CD8-positive, alpha-beta memory T cell (primary cell): ENCODE results near the gene ULK4. TPM values are rescaled to one million over a fixed set of nuclear protein-coding genes. Genes with fewer than 3 reads are reported as not detected.

Experiments
- CTCF ChIA-PET: fragments of 350-600 bp; sonication (Branson Sonifier 250); formaldehyde crosslinking; loops from one replicate; lab custom pipeline; 2021; ENCODE audit warnings: antibody characterized with exemption; lab: Charles Lee
- POLR2A ChIA-PET: fragments of 350-600 bp; sonication (Branson Sonifier 250); formaldehyde crosslinking; loops from one replicate; lab custom pipeline; 2021; ENCODE audit warnings: antibody characterized with exemption; lab: Charles Lee
- DNase-seq, 5 donors: peaks; one replicate each; pipeline versions ENCODE4 v3.0.0 to v3.0.0-alpha.2; 2020 to 2022; ENCODE audit warnings: mixed read lengths in 1 of 5
- H3K27ac ChIP-seq: one replicate; pipeline ENCODE4 v1.7.0; 2013; ENCODE audit warnings: low read depth, mild to moderate bottlenecking, low read length, moderate library complexity
- H3K27me3 ChIP-seq: 2 replicates; pipeline ENCODE4 v1.7.0; 2013; ENCODE audit warnings: low read length, mild to moderate bottlenecking; ENCODE audit not compliant: insufficient read depth, poor library complexity, severe bottlenecking
- H3K36me3 ChIP-seq: 2 replicates; pipeline ENCODE4 v1.7.0; 2013; ENCODE audit warnings: mild to moderate bottlenecking, low read length, moderate library complexity; ENCODE audit not compliant: insufficient read depth
- H3K4me1 ChIP-seq: 2 replicates; pipeline ENCODE4 v1.7.0; 2013; ENCODE audit warnings: mild to moderate bottlenecking, low read length, moderate library complexity; ENCODE audit not compliant: insufficient read depth
- H3K4me3 ChIP-seq: 2 replicates; pipeline ENCODE4 v1.7.0; 2013; ENCODE audit warnings: mild to moderate bottlenecking, low read length
- H3K9me3 ChIP-seq: 2 replicates; pipeline ENCODE4 v1.7.0; 2013; ENCODE audit warnings: mild to moderate bottlenecking, low read length
- H3K27ac Mint-ChIP-seq, 8 donors: one replicate each; pipeline ENCODE4 v1.8.0; 2020 to 2021; ENCODE audit warnings: mixed read lengths in 8 of 8, mild to moderate bottlenecking in 6 of 8, inconsistent platforms in 3 of 8, moderate library complexity in 3 of 8
- H3K27me3 Mint-ChIP-seq, 2 donors: one replicate each; pipeline ENCODE4 v1.8.0; 2020 to 2021; ENCODE audit warnings: mixed read lengths in 2 of 2, mild to moderate bottlenecking in 1 of 2, moderate library complexity in 1 of 2
- H3K36me3 Mint-ChIP-seq, 3 donors: one replicate each; pipeline ENCODE4 v1.8.0; 2020 to 2021; ENCODE audit warnings: mixed read lengths in 3 of 3, inconsistent platforms in 1 of 3, mild to moderate bottlenecking in 1 of 3
- H3K4me1 Mint-ChIP-seq, 3 donors: one replicate each; pipeline ENCODE4 v1.8.0; 2020 to 2021; ENCODE audit warnings: mixed read lengths in 3 of 3, inconsistent platforms in 1 of 3, mild to moderate bottlenecking in 1 of 3
- H3K4me3 Mint-ChIP-seq, 7 donors: one replicate each; pipeline ENCODE4 v1.8.0; 2020 to 2021; ENCODE audit warnings: mixed read lengths in 7 of 7, mild to moderate bottlenecking in 6 of 7, moderate library complexity in 4 of 7, inconsistent platforms in 2 of 7
- H3K9me3 Mint-ChIP-seq, 5 donors: one replicate each; pipeline ENCODE4 v1.8.0; 2020 to 2022; ENCODE audit warnings: mixed read lengths in 5 of 5, mild to moderate bottlenecking in 3 of 5, moderate library complexity in 2 of 5, inconsistent platforms in 1 of 5
- polyA plus RNA-seq: library from polyadenylated mRNA; unstranded; fragments of 300-500 nt; fragmentation: Illumina TruSeq; gene quantifications from one replicate; pipeline ENCODE4 v1.2.3, GENCODE V29; 2021
- total RNA-seq, 2 experiments: library from RNA; stranded (reverse); gene quantifications; one replicate each; pipeline ENCODE4 v1.2.3, GENCODE V29; 2021

Gene ULK4
- total and polyA plus RNA-seq, 3 experiments from 2014 or later, result 10.4 to 12.7 (median 12.3) TPM

DNA sequence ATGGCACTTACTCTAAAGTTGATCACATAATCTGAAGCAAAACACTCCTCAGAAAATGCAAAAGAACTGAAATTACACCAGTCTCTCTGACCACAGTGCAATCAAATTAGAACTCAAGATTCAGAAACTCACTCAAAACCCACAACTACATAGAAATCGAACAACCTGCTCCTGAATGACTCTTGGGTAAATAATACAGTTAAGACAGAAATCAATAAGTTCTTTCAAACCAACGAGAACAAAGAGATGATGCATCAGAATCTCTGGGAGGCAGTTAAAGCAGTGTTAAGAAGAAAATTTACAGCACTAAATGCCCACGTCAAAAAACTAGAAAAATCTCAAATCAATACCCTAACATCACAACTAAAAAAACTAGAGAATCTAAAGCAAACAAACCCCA lies 535.4 kb downstream of the ULK4 start:
- Histone ChIP-seq H3K9me3 (no peaks in the 10 kb centered on the region), H3K27me3 (no peaks in the 10 kb centered on the region), H3K36me3 (no peaks in the 10 kb centered on the region), H3K4me1 (peaks cover 14% of the 10 kb centered on the region), H3K4me3 (no peak overlapping the region), H3K27ac (no peak overlapping the region)
- CTCF ChIA-PET, result no interaction called here
- H3K4me3 Mint-ChIP-seq, result no peak overlapping the region
- H3K4me1 Mint-ChIP-seq, result peaks cover 19 to 31% (median 26%) of the 10 kb centered on the region in 3 donors
- H3K9me3 Mint-ChIP-seq, result peaks cover 10 to 44% (median 27%) of the 10 kb centered on the region in 5 donors
- no peak for DNase-seq
- no peak overlapping the region for H3K27ac Mint-ChIP-seq
- H3K36me3 Mint-ChIP-seq, result peaks cover 1 to 36% (median 2%) of the 10 kb centered on the region in 3 donors
- POLR2A ChIA-PET, result no interaction called here
- peaks cover 5 to 12% of the 10 kb centered on the region in 2 donors for H3K27me3 Mint-ChIP-seq

DNA sequence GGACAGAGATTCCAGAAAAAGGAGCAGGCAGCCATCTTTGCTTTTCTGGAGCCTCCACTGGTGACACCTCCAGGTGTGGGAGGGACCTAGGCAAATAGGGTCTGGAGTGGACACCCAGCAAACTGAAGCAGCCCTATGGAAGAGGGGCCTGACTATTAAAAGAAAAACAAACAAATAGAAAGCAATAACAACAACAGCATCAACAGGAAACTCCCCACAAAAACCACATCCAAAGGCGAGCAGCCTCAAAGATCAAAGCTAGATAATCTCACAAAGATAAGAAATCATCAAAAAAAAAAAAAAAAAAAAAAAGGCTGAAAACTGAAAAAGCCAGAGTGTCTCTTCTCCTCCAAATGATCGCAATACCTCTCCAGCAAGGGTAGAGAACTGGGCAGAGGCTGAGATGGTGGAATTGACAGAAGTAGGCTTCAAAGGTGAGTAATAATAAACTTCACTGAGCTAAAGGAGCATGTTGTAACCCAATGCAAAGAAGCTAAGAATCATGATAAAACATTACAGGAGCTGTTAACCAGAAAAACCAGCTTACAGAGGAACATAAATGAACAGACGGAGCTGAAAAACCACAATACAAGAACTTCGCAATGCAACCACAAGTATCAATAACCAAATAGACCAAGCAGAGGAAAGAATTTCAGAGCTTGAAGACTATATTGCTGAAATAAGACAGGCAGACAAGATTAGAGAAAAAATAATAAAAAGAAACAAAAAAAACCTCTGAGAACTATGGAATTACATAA lies 537.2 kb downstream of the ULK4 start:
- peaks cover 10 to 39% (median 27%) of the 10 kb centered on the region in 5 donors for H3K9me3 Mint-ChIP-seq
- H3K27me3 Mint-ChIP-seq, result peaks cover 5 to 12% of the 10 kb centered on the region in 2 donors
- peak overlapping the region in 3 of 8 donors; percentile 37 to 78 (median 78) for H3K27ac Mint-ChIP-seq
- H3K36me3 Mint-ChIP-seq, result peaks cover 1 to 36% (median 2%) of the 10 kb centered on the region in 3 donors
- peaks cover 14% of the 10 kb centered on the region for H3K4me1 ChIP-seq
- no peaks in the 10 kb centered on the region for H3K9me3 ChIP-seq
- no peak for DNase-seq
- H3K4me3 ChIP-seq, result no peak overlapping the region
- H3K27me3 ChIP-seq, result no peaks in the 10 kb centered on the region
- no peak overlapping the region for H3K27ac ChIP-seq
- peaks cover 22 to 33% (median 28%) of the 10 kb centered on the region in 3 donors for H3K4me1 Mint-ChIP-seq
- CTCF ChIA-PET, result no interaction called here
- POLR2A ChIA-PET, result no interaction called here
- no peaks in the 10 kb centered on the region for H3K36me3 ChIP-seq
- peak overlapping the region in 5 of 7 donors; percentile 0 to 48 (median 33) for H3K4me3 Mint-ChIP-seq

DNA sequence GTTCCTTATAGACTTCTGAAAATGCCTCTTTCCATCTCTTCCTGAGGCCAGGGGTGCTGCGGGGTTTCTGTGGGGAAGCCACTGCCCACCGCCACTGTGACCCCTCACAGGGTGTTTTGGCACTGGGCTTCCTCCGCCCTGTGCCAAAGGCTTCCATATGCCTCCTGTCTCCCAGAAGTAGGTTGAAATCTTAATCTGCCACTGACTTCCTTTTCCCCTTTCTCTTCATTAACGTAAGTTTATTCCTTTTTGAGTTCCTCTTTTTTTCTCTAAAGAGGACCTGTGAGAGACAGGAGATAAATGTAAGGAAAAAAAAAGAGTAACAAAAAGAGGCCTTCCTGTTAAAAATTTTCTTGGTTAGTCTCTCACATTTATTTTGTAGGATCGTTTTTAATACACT lies 542.1 kb downstream of the ULK4 start:
- CTCF ChIA-PET, result interaction anchor here (0.5 kb wide), 1 partner anchor 11 kb away, joined by 3 read pairs; no protein-coding TSS in a partner anchor
- no peak overlapping the region for H3K4me3 ChIP-seq

DNA sequence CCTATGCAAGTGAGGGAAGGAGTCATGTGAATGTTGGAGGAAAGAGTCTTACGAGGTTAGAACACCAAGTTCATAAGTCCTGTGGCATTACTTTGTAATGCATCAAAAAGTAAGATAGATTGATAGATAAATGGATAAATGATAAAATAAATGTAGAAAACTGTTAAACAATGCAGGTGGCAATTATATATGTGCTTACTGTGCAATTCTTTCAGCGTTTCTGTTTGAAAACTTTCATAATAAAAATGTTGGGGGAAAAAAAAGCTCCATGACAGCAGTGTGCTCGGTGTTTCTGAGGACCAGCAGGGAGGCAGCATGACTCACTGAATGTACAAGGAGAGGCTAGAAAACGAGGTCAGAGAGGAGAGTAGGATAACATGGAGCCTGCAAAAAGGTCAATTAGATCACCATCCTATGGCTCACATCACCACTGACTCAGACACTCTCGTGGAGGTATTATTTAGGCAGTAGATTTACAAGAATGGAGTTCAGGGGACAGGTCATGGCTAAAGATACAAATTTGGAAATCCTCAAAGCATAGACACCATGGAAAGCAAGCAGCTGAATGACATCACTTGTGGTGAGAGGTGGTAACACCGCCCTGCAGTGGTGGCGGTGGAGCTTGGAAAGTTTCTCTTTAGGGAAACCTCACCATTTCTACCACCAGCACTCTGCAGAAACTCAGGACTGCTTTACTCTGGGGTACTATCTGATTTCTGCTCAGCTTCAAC lies 542.8 kb downstream of the ULK4 start:
- H3K4me1 Mint-ChIP-seq, result peaks cover 12 to 20% (median 18%) of the 10 kb centered on the region in 3 donors
- no peaks in the 10 kb centered on the region for H3K27me3 Mint-ChIP-seq
- no peaks in the 10 kb centered on the region for H3K27me3 ChIP-seq
- no peak for DNase-seq
- no peak overlapping the region for H3K4me3 ChIP-seq
- H3K36me3 Mint-ChIP-seq, result peaks cover 0 to 8% (median 3%) of the 10 kb centered on the region in 3 donors
- no peaks in the 10 kb centered on the region for H3K36me3 ChIP-seq
- no peak overlapping the region for H3K27ac ChIP-seq
- ChIA-PET POLR2A (no interaction called here), CTCF (no interaction called here)
- H3K4me3 Mint-ChIP-seq, result no peak overlapping the region
- no peaks in the 10 kb centered on the region for H3K4me1 ChIP-seq
- H3K27ac Mint-ChIP-seq, result peak overlapping the region in 3 of 8 donors; percentile 3 to 20 (median 17)
- H3K9me3 Mint-ChIP-seq, result peaks cover 0 to 1% (median 0%) of the 10 kb centered on the region in 5 donors
- H3K9me3 ChIP-seq, result no peaks in the 10 kb centered on the region

More for the DNA sequence above, 542.1 kb downstream of the ULK4 start:
- Histone ChIP-seq H3K36me3 (no peaks in the 10 kb centered on the region), H3K9me3 (no peaks in the 10 kb centered on the region), H3K27ac (no peak overlapping the region), H3K4me1 (peaks cover 5% of the 10 kb centered on the region), H3K27me3 (no peaks in the 10 kb centered on the region)
- POLR2A ChIA-PET, result no interaction called here
- Mint-ChIP-seq H3K27ac (peak overlapping the region in 2 of 8 donors; percentile 3 to 20), H3K4me3 (no peak overlapping the region), H3K27me3 (no peaks in the 10 kb centered on the region), H3K9me3 (peaks cover 0 to 3% (median 1%) of the 10 kb centered on the region in 5 donors), H3K36me3 (peaks cover 0 to 8% (median 3%) of the 10 kb centered on the region in 3 donors), H3K4me1 (peaks cover 18 to 26% (median 23%) of the 10 kb centered on the region in 3 donors)
- DNase-seq, result no peak

DNA sequence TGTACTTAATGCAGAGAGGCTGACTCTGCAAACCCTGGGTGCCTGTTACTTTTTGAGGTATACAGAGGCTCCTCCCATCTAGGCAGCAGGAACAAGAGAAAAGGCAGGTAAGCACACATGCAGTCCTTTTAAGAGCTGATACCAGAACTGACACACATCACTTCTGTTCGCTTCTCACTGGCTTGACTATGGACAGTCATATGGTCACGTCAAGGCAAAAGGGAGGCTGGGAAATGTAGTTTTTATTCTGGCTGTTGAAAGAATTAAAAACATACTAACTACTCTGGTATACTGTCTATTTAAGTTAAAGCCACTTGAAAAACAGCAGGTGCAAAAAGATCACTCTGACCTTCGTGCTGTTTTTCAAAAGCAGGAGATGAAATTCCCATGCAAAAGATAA lies 544.3 kb downstream of the ULK4 start:
- H3K36me3 Mint-ChIP-seq, result peaks cover 0 to 8% (median 6%) of the 10 kb centered on the region in 3 donors
- CTCF ChIA-PET, result no interaction called here
- no peak overlapping the region for H3K4me3 Mint-ChIP-seq
- DNase-seq, result no peak
- no peak overlapping the region for H3K4me3 ChIP-seq
- no peaks in the 10 kb centered on the region for H3K4me1 ChIP-seq
- no peaks in the 10 kb centered on the region for H3K9me3 ChIP-seq
- peaks cover 0 to 1% (median 0%) of the 10 kb centered on the region in 5 donors for H3K9me3 Mint-ChIP-seq
- H3K27me3 ChIP-seq, result no peaks in the 10 kb centered on the region
- H3K27me3 Mint-ChIP-seq, result no peaks in the 10 kb centered on the region
- H3K4me1 Mint-ChIP-seq, result peaks cover 9 to 14% (median 12%) of the 10 kb centered on the region in 3 donors
- H3K27ac Mint-ChIP-seq, result no peak overlapping the region
- no peak overlapping the region for H3K27ac ChIP-seq
- POLR2A ChIA-PET, result no interaction called here
- H3K36me3 ChIP-seq, result no peaks in the 10 kb centered on the region

DNA sequence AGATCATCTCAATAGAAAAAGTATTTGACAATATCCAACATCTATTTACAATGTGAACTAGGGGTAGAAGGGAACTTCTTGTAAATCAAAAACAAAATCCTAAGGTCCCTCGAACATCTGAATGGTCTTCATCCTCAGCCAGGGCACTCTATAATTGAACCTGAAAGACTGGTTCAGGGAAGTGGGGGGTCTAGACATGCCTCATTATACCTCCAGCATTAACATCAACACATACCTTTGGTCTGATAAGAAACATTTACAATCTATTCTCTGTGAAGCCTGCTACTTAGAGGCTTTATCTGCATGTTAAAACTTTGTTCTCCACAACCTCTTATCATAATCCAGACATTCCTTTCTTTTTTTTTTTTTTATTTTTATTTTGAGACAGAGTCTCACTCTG lies 550.8 kb downstream of the ULK4 start:
- ChIA-PET POLR2A (no interaction called here), CTCF (no interaction called here)
- Histone ChIP-seq H3K4me1 (no peaks in the 10 kb centered on the region), H3K9me3 (no peaks in the 10 kb centered on the region), H3K36me3 (no peaks in the 10 kb centered on the region), H3K27me3 (no peaks in the 10 kb centered on the region), H3K4me3 (no peak overlapping the region), H3K27ac (no peak overlapping the region)
- Mint-ChIP-seq H3K4me3 (no peak overlapping the region), H3K27me3 (no peaks in the 10 kb centered on the region), H3K27ac (no peak overlapping the region), H3K4me1 (peaks cover 0 to 1% (median 0%) of the 10 kb centered on the region in 3 donors), H3K36me3 (peaks cover 0 to 31% (median 5%) of the 10 kb centered on the region in 3 donors), H3K9me3 (peaks cover 0 to 14% (median 0%) of the 10 kb centered on the region in 5 donors)
- DNase-seq, result no peak

DNA sequence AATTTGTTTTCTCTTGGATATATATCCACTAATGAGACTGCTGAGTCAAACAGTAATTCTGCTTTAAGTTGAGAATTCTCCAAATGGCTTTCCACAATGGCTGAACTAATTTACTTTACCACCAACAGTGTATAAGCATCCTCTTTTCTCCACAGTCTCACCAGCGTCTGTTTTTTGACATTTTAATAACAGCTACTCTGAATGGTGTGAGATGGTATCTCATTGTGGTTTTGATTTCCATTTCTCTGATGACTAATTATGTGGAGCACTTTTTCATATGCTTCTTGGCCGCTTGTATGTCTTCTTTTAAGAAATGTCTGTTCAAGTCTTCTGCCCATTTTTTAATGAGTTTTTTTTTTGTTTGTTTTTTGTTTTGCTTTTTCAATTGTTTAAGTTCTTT lies 556.4 kb downstream of the ULK4 start:
- CTCF ChIA-PET, result no interaction called here
- H3K27ac ChIP-seq, result no peak overlapping the region
- Mint-ChIP-seq H3K4me1 (peaks cover 4 to 10% (median 5%) of the 10 kb centered on the region in 3 donors), H3K27me3 (no peaks in the 10 kb centered on the region), H3K27ac (no peak overlapping the region), H3K36me3 (peaks cover 0 to 29% (median 5%) of the 10 kb centered on the region in 3 donors), H3K9me3 (peaks cover 0 to 22% (median 0%) of the 10 kb centered on the region in 5 donors), H3K4me3 (no peak overlapping the region)
- no peaks in the 10 kb centered on the region for H3K9me3 ChIP-seq
- H3K4me3 ChIP-seq, result no peak overlapping the region
- POLR2A ChIA-PET, result no interaction called here
- no peaks in the 10 kb centered on the region for H3K36me3 ChIP-seq
- DNase-seq, result no peak
- no peaks in the 10 kb centered on the region for H3K4me1 ChIP-seq
- H3K27me3 ChIP-seq, result no peaks in the 10 kb centered on the region

DNA sequence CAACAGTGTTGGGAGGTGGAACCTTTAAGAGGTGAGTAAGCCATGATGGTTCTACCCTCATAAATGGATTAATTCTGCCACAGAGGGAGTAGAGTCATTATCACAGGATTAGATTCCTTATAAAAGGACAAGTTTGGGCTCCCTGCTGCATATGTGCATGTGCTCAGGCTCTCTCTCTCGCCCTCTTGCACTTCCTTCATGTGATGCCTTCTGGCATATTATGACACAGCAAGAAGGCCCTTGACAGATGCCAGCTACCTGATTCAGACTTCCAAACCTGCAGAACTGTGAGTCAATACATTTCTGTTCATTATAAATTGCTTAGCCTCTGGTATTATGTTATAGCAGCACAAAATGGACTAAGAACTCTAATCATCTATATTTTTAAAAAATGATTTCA lies 557.3 kb downstream of the ULK4 start:
- Histone ChIP-seq H3K4me3 (no peak overlapping the region), H3K27me3 (no peaks in the 10 kb centered on the region), H3K4me1 (no peaks in the 10 kb centered on the region), H3K9me3 (no peaks in the 10 kb centered on the region), H3K36me3 (no peaks in the 10 kb centered on the region), H3K27ac (no peak overlapping the region)
- peaks cover 0 to 29% (median 5%) of the 10 kb centered on the region in 3 donors for H3K36me3 Mint-ChIP-seq
- no peak for DNase-seq
- no peak overlapping the region for H3K27ac Mint-ChIP-seq
- H3K4me3 Mint-ChIP-seq, result no peak overlapping the region
- CTCF ChIA-PET, result no interaction called here
- H3K4me1 Mint-ChIP-seq, result peaks cover 4 to 10% (median 5%) of the 10 kb centered on the region in 3 donors
- no peaks in the 10 kb centered on the region for H3K27me3 Mint-ChIP-seq
- H3K9me3 Mint-ChIP-seq, result peaks cover 0 to 22% (median 0%) of the 10 kb centered on the region in 5 donors
- POLR2A ChIA-PET, result no interaction called here
